Stimulated activated CD8-positive, alpha-beta memory T cell treated with anti-CD3 and anti-CD28 coated beads, Interleukin-15, amount 100 ng/mL, for 48 hours (primary cell): ENCODE measurements around the gene CDK14.

Source experiments
- DNase-seq, 2 donors: peaks; one replicate each; pipeline ENCODE4 v3.0.0-alpha.2; 2020; ENCODE audit warnings: low read depth in 2 of 2

Gene CDK14

GRCh38 chr7:90678986-90679385 lies 82.9 kb downstream of the CDK14 start:
- no peak for DNase-seq

- DNase-seq: no peak
Observed at GRCh38 chr7:90680484-90680883, 84.4 kb downstream of the CDK14 start.

GRCh38 chr7:90681336-90682022 lies 85.4 kb downstream of the CDK14 start:
- DNase-seq: no peak

- no peak for DNase-seq
Observed at GRCh38 chr7:90686146-90686545, 90.0 kb downstream of the CDK14 start.

- DNase-seq: no peak
Observed at GRCh38 chr7:90688810-90689209, 92.7 kb downstream of the CDK14 start.

GRCh38 chr7:90689260-90689659 lies 93.1 kb downstream of the CDK14 start:
- no peak for DNase-seq

GRCh38 chr7:90690159-90690858 lies 94.2 kb downstream of the CDK14 start:
- no peak for DNase-seq

GRCh38 chr7:90692396-90692795 lies 96.3 kb downstream of the CDK14 start:
- no peak for DNase-seq

- no peak for DNase-seq
Observed at GRCh38 chr7:90692947-90693346, 96.8 kb downstream of the CDK14 start.

GRCh38 chr7:90693939-90694338 lies 97.8 kb downstream of the CDK14 start:
- no peak for DNase-seq

- no peak for DNase-seq
Observed at GRCh38 chr7:90698616-90699015, 102.5 kb downstream of the CDK14 start.

GRCh38 chr7:90701021-90701420 lies 104.9 kb downstream of the CDK14 start:
- no peak for DNase-seq

- DNase-seq: no peak
Observed at GRCh38 chr7:90701771-90702170, 105.7 kb downstream of the CDK14 start.

GRCh38 chr7:90705391-90706071 lies 109.4 kb downstream of the CDK14 start:
- no peak for DNase-seq

GRCh38 chr7:90706072-90706716 lies 110.1 kb downstream of the CDK14 start:
- DNase-seq: no peak

GRCh38 chr7:90708841-90709317 lies 112.8 kb downstream of the CDK14 start:
- DNase-seq: no peak

GRCh38 chr7:90709501-90710465 lies 113.7 kb downstream of the CDK14 start:
- DNase-seq: no peak

- no peak for DNase-seq
Observed at GRCh38 chr7:90710466-90710850, 114.3 kb downstream of the CDK14 start.

GRCh38 chr7:90713628-90714027 lies 117.5 kb downstream of the CDK14 start:
- no peak for DNase-seq

GRCh38 chr7:90715067-90715466 lies 118.9 kb downstream of the CDK14 start:
- DNase-seq: no peak
